ENCODE measurements around the gene HACD2. TPM values are rescaled to one million over a fixed set of nuclear protein-coding genes. Genes with fewer than 3 reads are reported as not detected.

HACD2 gene
- total and polyA plus RNA-seq, 10 of the 15 experiments (the other 5 are each of a cell fraction or from before 2014, with no cell fraction given) = 9.1 to 30.0 (median 18.8) TPM

GRCh38 chr3:123467046-123467445 lies 117.8 kb downstream of the HACD2 start:
- intact Hi-C loops (cut with micrococcal nuclease; ENCODE audit: unreplicated experiment) = no loop called here
- in situ Hi-C loops (cut with MboI) = no loop called here
- H3K9me3 ChIP-seq (replicated peaks; ENCODE audit: control insufficient read depth, insufficient read depth, low read length) = no peaks in the 10 kb centered on the region
- TF ChIP-seq PRDM15 (CRISPR knock-in tag; IDR thresholded peaks at IDR 0.05) (no peak), ZNF622 (IDR thresholded peaks at IDR 0.05) (no peak), IRF5 (IDR thresholded peaks at IDR 0.05; ENCODE audit: borderline replicate concordance) (no peak), HDAC2 (IDR thresholded peaks at IDR 0.05) (no peak), RELA (IDR thresholded peaks at IDR 0.05; ENCODE audit: borderline replicate concordance, partially characterized antibody) (no peak), BACH1 (IDR thresholded peaks at IDR 0.05; ENCODE audit: borderline replicate concordance) (no peak)
- H3K4me2 ChIP-seq (ENCODE audit: control insufficient read depth, insufficient read depth) = no peak overlapping the region
- no peak overlapping the region for H3K4me3 ChIP-seq
- ChIA-PET POLR2A (interaction anchor here (0.6 kb wide), 1 partner anchor 24 kb away, joined by 3 read pairs; no protein-coding TSS in a partner anchor), CTCF (interaction anchor here (0.9 kb wide), 1 partner anchor 23 kb away, joined by 3 read pairs; no protein-coding TSS in a partner anchor), RAD21 (ENCODE audit: unreplicated experiment) (no interaction called here), SMC1A (ENCODE audit: uncharacterized antibody, unreplicated experiment) (no interaction called here)
- no peaks in the 10 kb centered on the region for H3K79me2 ChIP-seq (ENCODE audit: control insufficient read depth, insufficient read depth, low read length)
- BruUV-seq (replicated peaks) = no TSS peak
- no peaks in the 10 kb centered on the region for H4K20me1 ChIP-seq (ENCODE audit: control insufficient read depth, insufficient read depth)
- ATAC-seq (no peak), FAIRE-seq (no peak), DNase-seq (ENCODE audit: low read depth, low spot score) (no peak)
- H3K36me3 ChIP-seq (ENCODE audit: control insufficient read depth in 2 of 2, insufficient read depth in 2 of 2, low read length in 1 of 2) = no peaks in the 10 kb centered on the region
- H3K27me3 ChIP-seq (replicated peaks in 1 of 2; ENCODE audit: control insufficient read depth in 2 of 2, insufficient read depth in 2 of 2, low read length in 1 of 2) = peaks cover 0 to 1% of the 10 kb centered on the region in 2 experiments; a peak in 3 of 4 replicates
- H2AFZ ChIP-seq (ENCODE audit: control insufficient read depth, low read depth, low read length) = no peak overlapping the region
- no peaks in the 10 kb centered on the region for H3K4me1 ChIP-seq (ENCODE audit: control insufficient read depth, insufficient read depth, low read length)
- no peak overlapping the region for H3K9ac ChIP-seq (ENCODE audit: control insufficient read depth, insufficient read depth, low read length)
- no peak overlapping the region for H3K27ac ChIP-seq (ENCODE audit: control insufficient read depth, insufficient read depth)
- WGBS (ENCODE audit: insufficient coverage, insufficient replicate concordance, low lambda C conversion rate, missing lambda C conversion rate) = 6% methylated on average over 5 of the region's 5 CpGs
